Fibroblast of villous mesenchyme (primary cell): ENCODE measurements around the gene KRTAP10-12. TPM values are rescaled to one million over a fixed set of nuclear protein-coding genes. Genes with fewer than 3 reads are reported as not detected.
"Not testable (repeated sequence)": the region's sequence is repeated elsewhere in the genome, so short reads cannot be mapped to it uniquely, and the experiment has no call there.

ENCODE experiments used
- DNase-seq: peaks from one replicate; pipeline ENCODE4 v3.0.0-alpha.2; 2010; ENCODE audit warnings: low read depth
- H3K4me3 ChIP-seq: 2 replicates; pipeline ENCODE4 v1.5.1; 2011; ENCODE audit warnings: low read depth, mild to moderate bottlenecking, low read length
- CTCF ChIP-seq: IDR thresholded peaks from 2 replicates; pipeline ENCODE4 v1.5.1; 2012; ENCODE audit warnings: low read depth, mild to moderate bottlenecking, low read length; ENCODE audit not compliant: insufficient read depth
- total RNA-seq: library from RNA; depleted of rRNA; stranded (reverse); fragments of >200 nt; gene quantifications from 2 replicates; pipeline ENCODE4 v1.2.3, GENCODE V29; 2012

KRTAP10-12 gene, protein sequence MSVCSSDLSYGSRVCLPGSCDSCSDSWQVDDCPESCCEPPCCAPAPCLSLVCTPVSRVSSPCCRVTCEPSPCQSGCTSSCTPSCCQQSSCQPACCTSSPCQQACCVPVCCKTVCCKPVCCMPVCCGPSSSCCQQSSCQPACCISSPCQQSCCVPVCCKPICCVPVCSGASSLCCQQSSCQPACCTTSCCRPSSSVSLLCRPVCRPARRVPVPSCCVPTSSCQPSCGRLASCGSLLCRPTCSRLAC
- total RNA-seq: not detected in 2 replicates

DNA sequence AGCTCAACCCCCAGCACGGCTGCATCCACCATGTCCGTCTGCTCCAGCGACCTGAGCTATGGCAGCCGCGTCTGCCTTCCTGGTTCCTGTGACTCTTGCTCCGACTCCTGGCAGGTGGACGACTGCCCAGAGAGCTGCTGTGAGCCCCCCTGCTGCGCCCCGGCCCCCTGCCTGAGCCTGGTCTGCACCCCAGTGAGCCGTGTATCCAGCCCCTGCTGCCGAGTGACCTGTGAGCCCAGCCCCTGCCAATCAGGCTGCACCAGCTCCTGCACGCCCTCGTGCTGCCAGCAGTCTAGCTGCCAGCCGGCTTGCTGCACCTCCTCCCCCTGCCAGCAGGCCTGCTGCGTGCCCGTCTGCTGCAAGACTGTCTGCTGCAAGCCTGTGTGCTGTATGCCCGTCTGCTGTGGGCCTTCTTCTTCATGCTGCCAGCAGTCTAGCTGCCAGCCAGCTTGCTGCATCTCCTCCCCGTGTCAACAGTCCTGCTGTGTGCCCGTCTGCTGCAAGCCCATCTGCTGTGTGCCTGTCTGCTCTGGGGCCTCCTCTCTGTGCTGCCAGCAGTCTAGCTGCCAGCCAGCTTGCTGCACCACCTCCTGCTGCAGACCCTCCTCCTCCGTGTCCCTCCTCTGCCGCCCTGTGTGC is at the start of gene KRTAP10-12:
KRTAP10-12 (plus strand) TSS at position 1 of the 639 bp plus-strand sequence; CDS start at position 31, 30 bp downstream.
- not testable (repeated sequence) for H3K4me3 ChIP-seq, DNase-seq

GRCh38 chr21:44647222-44647552 is 49.8 kb upstream of the KRTAP10-12 start:
- DNase-seq: no peak
- no peak for TF ChIP-seq CTCF
- no peak overlapping the region for H3K4me3 ChIP-seq

DNA sequence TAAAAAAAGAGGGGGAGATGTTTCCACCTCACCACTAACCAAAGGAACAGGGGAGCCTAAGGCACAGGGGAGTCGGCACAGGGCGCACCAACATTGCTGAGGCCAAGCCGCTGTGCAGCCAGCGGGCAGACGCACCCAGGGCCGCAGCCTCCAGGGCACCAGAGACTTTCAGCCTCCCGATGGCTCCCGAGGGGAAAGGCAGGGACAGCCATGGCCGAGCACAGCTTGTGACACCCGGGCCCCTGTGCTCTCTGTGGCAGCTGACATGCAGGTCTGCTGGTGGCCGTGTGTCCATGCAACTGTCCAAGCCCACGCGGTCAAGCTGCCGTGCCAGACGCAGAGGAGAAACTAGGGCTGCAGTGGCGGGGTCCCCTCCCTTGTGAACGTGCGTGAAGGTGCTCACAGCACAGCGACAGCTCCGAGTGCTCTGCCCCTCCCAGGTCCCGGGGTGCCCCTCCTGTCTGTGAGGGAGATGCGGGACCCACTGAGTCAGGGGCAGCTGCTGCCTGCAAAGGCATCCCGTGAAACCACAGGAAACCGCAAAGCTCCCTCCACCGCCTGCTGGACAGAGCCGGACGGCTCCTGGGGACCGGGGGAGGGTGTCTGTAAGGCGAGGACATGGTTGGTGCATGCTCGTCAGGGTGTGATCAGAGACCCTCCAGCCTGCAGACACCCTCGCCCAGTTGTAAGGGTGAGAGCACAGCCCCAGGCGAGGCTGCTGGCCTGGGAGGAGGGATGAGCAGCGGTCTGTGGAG is 48.2 kb upstream of the KRTAP10-12 start:
- DNase-seq: no peak
- H3K4me3 ChIP-seq: no peak overlapping the region
- TF ChIP-seq CTCF: no peak

DNA sequence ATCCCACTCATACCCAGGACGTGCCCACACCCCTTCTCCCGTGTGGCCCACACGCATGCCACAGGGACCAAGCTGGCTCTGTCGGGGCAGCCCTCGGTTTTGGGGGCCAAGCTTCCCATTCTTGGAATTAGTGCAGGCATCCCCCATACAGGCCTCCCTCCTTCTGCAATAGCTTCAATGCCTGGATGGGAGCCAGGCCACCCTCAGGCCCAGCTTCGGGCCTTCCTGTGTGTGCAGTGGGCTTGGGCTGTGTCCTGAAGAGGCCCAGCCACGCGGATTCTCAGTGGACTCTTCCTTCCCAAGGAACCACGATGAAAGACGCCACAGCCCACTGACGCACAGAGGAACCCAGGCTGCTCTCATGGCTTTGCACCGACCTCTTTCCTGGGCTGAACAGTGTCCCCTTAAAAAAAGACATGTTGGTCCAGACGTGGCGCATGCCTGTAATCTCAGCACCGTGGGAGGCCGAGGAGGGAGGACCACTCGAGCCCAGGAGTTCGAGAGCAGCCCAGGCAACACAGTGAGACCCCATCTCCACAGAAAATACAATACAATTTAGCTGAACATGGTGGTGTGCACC is 47.4 kb upstream of the KRTAP10-12 start:
- no peak for TF ChIP-seq CTCF
- H3K4me3 ChIP-seq: no peak overlapping the region
- DNase-seq: no peak

DNA sequence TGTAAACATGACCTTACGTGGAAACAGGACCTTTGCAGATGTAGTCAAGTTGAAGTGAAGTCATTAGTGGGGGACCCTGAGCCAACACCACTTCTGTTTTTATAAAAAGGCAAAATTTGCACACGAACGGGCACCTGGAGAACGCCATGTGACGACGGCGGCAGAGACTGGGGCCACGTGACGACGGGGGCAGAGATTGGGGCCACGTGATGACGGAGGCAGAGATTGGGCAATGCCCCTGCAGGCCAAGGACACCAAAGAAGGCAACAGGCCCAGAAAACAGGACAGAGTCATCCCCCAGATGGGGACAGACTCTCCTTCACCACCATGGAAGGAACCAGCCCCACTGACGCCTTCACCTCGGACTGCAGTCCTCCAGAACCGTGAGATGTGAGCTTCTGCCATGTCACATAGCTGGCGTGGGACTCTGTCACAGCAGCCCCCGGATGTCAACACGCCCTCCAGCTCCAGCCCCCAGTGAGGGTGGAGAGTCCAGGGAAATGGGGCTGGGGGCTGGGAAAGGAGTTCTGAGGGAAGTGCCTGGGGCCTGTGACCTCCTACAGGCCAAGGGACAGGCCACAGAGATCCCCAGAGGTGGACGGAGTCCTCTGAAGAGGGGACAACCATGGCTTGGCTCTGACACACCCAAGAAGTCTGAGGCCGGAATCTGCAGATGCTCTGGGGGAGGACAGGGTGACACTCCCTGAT is 46.6 kb upstream of the KRTAP10-12 start:
- no peak overlapping the region for H3K4me3 ChIP-seq
- DNase-seq: no peak
- no peak for TF ChIP-seq CTCF

GRCh38 chr21:44650973-44651675 is 45.8 kb upstream of the KRTAP10-12 start:
- no peak overlapping the region for H3K4me3 ChIP-seq
- DNase-seq: no peak
- no peak for TF ChIP-seq CTCF
